ENCODE results near the gene JAKMIP3.
A peak's percentile ranks its signal among the peaks of the same experiment; 100 is the strongest.

The JAKMIP3 gene

GRCh38 chr10:132065491-132066105 is at the start of gene JAKMIP3:
JAKMIP3 (plus strand) TSS chr10:132065946; CDS start chr10:132104809, 38,863 bp downstream.
- no peak for DNase-seq

GRCh38 chr10:132016514-132016913 is 49.2 kb upstream of the JAKMIP3 start:
- DNase-seq = no peak

- no peak for DNase-seq
Observed at GRCh38 chr10:132018446-132018845, 47.3 kb upstream of the JAKMIP3 start.

- DNase-seq = no peak
Observed at GRCh38 chr10:132019366-132019765, 46.4 kb upstream of the JAKMIP3 start.

GRCh38 chr10:132020456-132020855 is 45.3 kb upstream of the JAKMIP3 start:
- no peak for DNase-seq

GRCh38 chr10:132021046-132021445 is 44.7 kb upstream of the JAKMIP3 start:
- DNase-seq = peak; percentile 2 to 36

GRCh38 chr10:132021504-132022143 is 44.1 kb upstream of the JAKMIP3 start:
- no peak for DNase-seq

GRCh38 chr10:132022241-132022640 is 43.5 kb upstream of the JAKMIP3 start:
- no peak for DNase-seq

GRCh38 chr10:132023092-132023811 is 42.5 kb upstream of the JAKMIP3 start:
- DNase-seq = no peak

- DNase-seq = no peak
Observed at GRCh38 chr10:132027423-132027983, 38.2 kb upstream of the JAKMIP3 start.

- no peak for DNase-seq
Observed at GRCh38 chr10:132028706-132029105, 37.0 kb upstream of the JAKMIP3 start.

GRCh38 chr10:132030898-132031463 is 34.8 kb upstream of the JAKMIP3 start:
- no peak for DNase-seq

GRCh38 chr10:132033632-132034031 is 32.1 kb upstream of the JAKMIP3 start:
- DNase-seq = no peak

- no peak for DNase-seq
Observed at GRCh38 chr10:132035476-132035875, 30.3 kb upstream of the JAKMIP3 start.

GRCh38 chr10:132036153-132036886 is 29.4 kb upstream of the JAKMIP3 start:
- peak; percentile 1 to 9 for DNase-seq

GRCh38 chr10:132036887-132037675 is 28.7 kb upstream of the JAKMIP3 start:
- DNase-seq = peak in 1 of 2 experiments; percentile 9

- DNase-seq = no peak
Observed at GRCh38 chr10:132037676-132037975, 28.1 kb upstream of the JAKMIP3 start.

- DNase-seq = no peak
Observed at GRCh38 chr10:132039371-132039770, 26.4 kb upstream of the JAKMIP3 start.

GRCh38 chr10:132040046-132040445 is 25.7 kb upstream of the JAKMIP3 start:
- no peak for DNase-seq

- DNase-seq = no peak
Observed at GRCh38 chr10:132041340-132041739, 24.4 kb upstream of the JAKMIP3 start.

GRCh38 chr10:132043861-132044695 is 21.7 kb upstream of the JAKMIP3 start:
- DNase-seq = no peak
